ENCODE measurements around the gene YJEFN3. TPM values are rescaled to one million over a fixed set of nuclear protein-coding genes. Genes with fewer than 3 reads are reported as not detected.

The YJEFN3 gene
- total and polyA plus RNA-seq, 4 donors, result 0.75 to 60.1 (median 5.5) TPM

DNA sequence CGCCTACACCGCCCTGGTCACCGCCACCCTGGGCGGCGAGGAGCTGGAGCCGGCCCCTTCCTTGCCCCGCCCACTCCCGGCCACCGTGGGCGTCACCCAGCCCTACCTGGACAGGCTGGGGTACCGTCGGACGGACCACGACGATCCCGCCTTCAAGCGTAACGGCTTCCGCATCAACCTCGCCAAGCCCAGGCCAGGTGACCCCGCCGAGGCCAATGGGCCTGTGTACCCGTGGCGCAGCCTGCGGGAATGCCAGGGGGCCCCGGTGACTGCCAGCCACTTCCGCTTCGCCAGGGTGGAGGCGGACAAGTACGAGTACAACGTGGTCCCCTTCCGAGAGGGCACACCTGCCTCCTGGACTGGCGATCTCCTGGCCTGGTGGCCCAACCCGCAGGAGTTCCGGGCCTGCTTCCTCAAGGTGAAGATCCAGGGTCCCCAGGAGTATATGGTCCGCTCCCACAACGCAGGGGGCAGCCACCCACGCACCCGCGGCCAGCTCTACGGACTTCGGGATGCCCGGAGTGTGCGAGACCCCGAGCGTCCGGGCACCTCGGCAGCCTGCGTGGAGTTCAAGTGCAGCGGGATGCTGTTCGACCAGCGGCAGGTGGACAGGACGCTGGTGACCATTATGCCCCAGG is 16.4 kb downstream of the YJEFN3 start:
- no peak for ATAC-seq (ENCODE audit: low FRiP score)
- H3K27me3 ChIP-seq (ENCODE audit: control insufficient read depth in 1 of 2, insufficient read depth in 2 of 2, low read length in 1 of 2), result no peaks in the 10 kb centered on the region
- intact Hi-C loops (cut with DNase I), result no loop called here

DNA sequence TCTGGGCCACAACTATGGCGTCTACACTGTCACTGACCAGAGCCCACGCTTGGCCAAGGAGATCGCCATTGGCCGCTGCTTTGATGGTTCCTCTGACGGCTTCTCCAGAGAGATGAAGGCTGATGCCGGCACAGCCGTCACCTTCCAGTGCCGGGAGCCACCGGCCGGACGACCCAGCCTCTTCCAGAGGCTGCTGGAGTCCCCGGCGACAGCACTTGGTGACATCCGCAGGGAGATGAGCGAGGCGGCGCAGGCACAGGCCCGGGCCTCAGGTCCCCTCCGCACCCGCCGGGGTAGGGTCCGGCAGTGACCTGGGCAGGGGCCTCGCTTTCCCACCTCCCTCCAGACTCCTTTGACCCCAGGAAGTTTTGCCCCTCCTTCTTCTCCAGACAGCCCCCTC is 17.0 kb downstream of the YJEFN3 start:
- no peaks in the 10 kb centered on the region for H3K9me3 ChIP-seq (ENCODE audit: control insufficient read depth, low read length)
- no peak overlapping the region for H3K4me3 ChIP-seq (ENCODE audit: low read length in 2 of 2)
- no peaks in the 10 kb centered on the region for H3K4me1 ChIP-seq (ENCODE audit: control insufficient read depth in 1 of 2, insufficient read depth in 2 of 2, low read length in 2 of 2)
- no peaks in the 10 kb centered on the region for H3K27me3 ChIP-seq (ENCODE audit: control insufficient read depth in 1 of 2, insufficient read depth in 2 of 2, low read length in 1 of 2)
- intact Hi-C loops (cut with DNase I), result no loop called here
- no peak overlapping the region for H3K27ac ChIP-seq (ENCODE audit: low read depth in 1 of 2, low read length in 2 of 2)
- no peak for ATAC-seq (ENCODE audit: low FRiP score)
- no peak for DNase-seq
- H3K36me3 ChIP-seq (ENCODE audit: control insufficient read depth in 1 of 2, insufficient read depth in 2 of 2, low read length in 1 of 2), result no peaks in the 10 kb centered on the region
- 94 to 96% methylated on average over 23 of the region's 23 CpGs for WGBS, 2 donors

More for the DNA sequence above, 16.4 kb downstream of the YJEFN3 start:
- no peak for DNase-seq
- H3K27ac ChIP-seq (ENCODE audit: low read depth in 1 of 2, low read length in 2 of 2), result no peak overlapping the region
- H3K4me1 ChIP-seq (ENCODE audit: control insufficient read depth in 1 of 2, insufficient read depth in 2 of 2, low read length in 2 of 2), result no peaks in the 10 kb centered on the region
- no peak overlapping the region for H3K4me3 ChIP-seq (ENCODE audit: low read length in 2 of 2)
- H3K36me3 ChIP-seq (ENCODE audit: control insufficient read depth in 1 of 2, insufficient read depth in 2 of 2, low read length in 1 of 2), result no peaks in the 10 kb centered on the region
- no peaks in the 10 kb centered on the region for H3K9me3 ChIP-seq (ENCODE audit: control insufficient read depth, low read length)
- 89% methylated on average over 53 of the region's 53 CpGs for WGBS, 2 donors

DNA sequence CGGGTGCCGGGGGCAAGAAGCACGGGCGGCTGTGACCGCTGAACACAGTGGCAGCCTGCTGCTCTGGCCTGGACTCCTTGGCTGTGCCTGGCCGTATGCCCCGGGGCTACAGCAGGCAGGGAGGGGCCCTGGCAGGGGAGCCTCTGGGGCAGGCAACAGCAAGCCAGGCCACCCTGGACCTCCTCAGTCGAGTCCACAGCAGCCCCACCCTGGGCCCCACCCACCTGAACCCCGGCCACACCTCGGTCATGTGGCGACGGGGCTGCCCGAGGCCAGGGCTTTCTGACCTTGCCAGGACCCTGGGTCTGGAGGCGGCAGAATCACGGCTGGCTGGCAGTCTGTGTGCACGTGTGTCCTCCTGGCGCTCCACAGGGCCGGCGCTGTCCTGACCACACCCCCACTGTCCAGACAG is 18.0 kb downstream of the YJEFN3 start:
- WGBS, 2 donors, result 56 to 57% methylated on average over 15 to 19 of the region's 19 CpGs
- intact Hi-C loops (cut with DNase I), result no loop called here
- no peak overlapping the region for H3K27ac ChIP-seq (ENCODE audit: low read depth in 1 of 2, low read length in 2 of 2)
- ATAC-seq (ENCODE audit: low FRiP score) (no peak), DNase-seq (no peak)
- H3K27me3 ChIP-seq (ENCODE audit: control insufficient read depth in 1 of 2, insufficient read depth in 2 of 2, low read length in 1 of 2), result no peaks in the 10 kb centered on the region
- H3K36me3 ChIP-seq (ENCODE audit: control insufficient read depth in 1 of 2, insufficient read depth in 2 of 2, low read length in 1 of 2), result no peaks in the 10 kb centered on the region
- H3K9me3 ChIP-seq (ENCODE audit: control insufficient read depth, low read length), result no peaks in the 10 kb centered on the region
- H3K4me1 ChIP-seq (ENCODE audit: control insufficient read depth in 1 of 2, insufficient read depth in 2 of 2, low read length in 2 of 2), result no peaks in the 10 kb centered on the region
- H3K4me3 ChIP-seq (ENCODE audit: low read length in 2 of 2), result no peak overlapping the region

DNA sequence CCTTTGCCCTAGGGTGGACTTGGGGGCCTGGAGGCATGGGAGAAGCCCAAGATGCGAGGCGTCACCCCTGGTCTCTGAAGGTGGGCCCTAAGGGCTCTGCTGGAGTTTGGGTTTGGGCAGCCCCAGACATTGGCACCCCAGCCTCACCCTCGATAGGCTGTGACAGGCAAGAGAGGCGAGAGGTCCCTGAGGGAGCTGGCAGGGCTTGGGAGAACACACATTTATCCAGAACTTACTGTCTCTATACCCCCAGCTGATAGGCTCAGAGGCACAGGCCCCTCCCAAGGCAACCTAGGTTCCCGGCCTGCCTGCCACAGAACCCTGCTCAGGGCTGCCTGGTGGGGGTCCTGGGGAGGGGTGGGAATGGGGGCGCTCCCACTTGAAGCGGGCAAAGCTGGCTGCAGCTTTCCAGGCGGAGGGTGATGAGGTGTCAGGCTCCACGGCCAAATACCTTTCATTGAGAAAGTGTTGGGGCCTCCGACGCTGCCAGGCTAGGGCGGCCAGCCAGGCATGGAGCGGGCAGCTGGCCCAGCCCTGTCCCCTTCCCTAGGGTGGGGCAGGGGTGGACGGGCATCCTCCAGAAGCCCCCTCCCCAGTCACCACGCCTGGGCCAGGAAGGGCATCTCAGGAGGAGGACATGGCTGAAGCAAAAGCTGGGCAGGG is 19.1 kb downstream of the YJEFN3 start:
- Histone ChIP-seq H3K4me3 (ENCODE audit: low read length in 2 of 2) (no peak overlapping the region), H3K4me1 (ENCODE audit: control insufficient read depth in 1 of 2, insufficient read depth in 2 of 2, low read length in 2 of 2) (no peaks in the 10 kb centered on the region), H3K36me3 (ENCODE audit: control insufficient read depth in 1 of 2, insufficient read depth in 2 of 2, low read length in 1 of 2) (no peaks in the 10 kb centered on the region), H3K9me3 (ENCODE audit: control insufficient read depth, low read length) (no peaks in the 10 kb centered on the region), H3K27ac (ENCODE audit: low read depth in 1 of 2, low read length in 2 of 2) (no peak overlapping the region), H3K27me3 (ENCODE audit: control insufficient read depth in 1 of 2, insufficient read depth in 2 of 2, low read length in 1 of 2) (no peaks in the 10 kb centered on the region)
- WGBS, 2 donors, result 32% methylated on average over 13 to 15 of the region's 15 CpGs
- ATAC-seq (ENCODE audit: low FRiP score) (no peak), DNase-seq (no peak)
- intact Hi-C loops (cut with DNase I), result no loop called here

DNA sequence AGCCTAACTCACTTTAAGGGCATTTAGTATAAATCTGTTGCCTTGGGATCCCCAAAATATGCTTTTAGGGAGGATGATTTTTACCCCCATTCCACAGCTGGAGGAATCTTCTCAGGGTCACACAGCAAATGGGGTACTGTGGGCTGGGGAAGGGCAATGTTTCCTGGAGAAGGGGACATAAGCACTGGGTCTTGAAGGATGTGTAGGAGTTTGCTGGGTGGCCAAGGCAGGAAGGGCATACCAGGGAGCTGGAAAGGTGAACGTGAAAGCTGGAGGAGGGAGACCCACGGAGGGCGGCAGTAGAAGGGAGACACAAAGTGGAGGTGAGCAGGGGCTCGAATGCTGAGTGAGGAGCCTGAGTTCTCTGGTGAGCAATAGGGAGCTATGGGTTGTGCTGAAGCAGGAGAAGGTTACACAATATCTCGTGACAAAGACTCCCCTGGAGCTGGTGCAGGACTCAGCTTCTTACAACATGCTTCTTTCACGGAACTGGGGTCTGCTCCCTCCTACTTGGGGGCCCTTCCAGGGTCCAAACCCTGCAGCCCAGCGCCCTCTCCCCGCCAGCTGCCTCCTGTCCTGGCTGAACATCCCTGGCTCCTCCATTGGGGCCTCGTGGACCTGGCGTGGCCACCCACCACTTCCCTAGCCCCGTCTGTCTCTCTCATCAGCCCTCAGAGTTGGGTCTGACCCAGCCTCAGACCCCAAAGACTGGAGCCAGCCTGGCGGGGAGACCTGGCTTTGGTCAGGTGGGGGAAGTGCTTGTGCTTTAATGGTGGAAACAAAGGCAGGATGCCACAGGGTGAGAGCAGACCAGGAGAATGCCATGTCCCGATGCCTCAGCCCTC is 20.4 kb downstream of the YJEFN3 start:
- H3K27me3 ChIP-seq (ENCODE audit: control insufficient read depth in 1 of 2, insufficient read depth in 2 of 2, low read length in 1 of 2), result no peaks in the 10 kb centered on the region
- no peak overlapping the region for H3K27ac ChIP-seq (ENCODE audit: low read depth in 1 of 2, low read length in 2 of 2)
- intact Hi-C loops (cut with DNase I), result no loop called here
- 73 to 78% methylated on average over 13 of the region's 13 CpGs for WGBS, 2 donors
- no peaks in the 10 kb centered on the region for H3K36me3 ChIP-seq (ENCODE audit: control insufficient read depth in 1 of 2, insufficient read depth in 2 of 2, low read length in 1 of 2)
- DNase-seq, result no peak
- no peak for ATAC-seq (ENCODE audit: low FRiP score)
- H3K4me3 ChIP-seq (ENCODE audit: low read length in 2 of 2), result no peak overlapping the region
- no peaks in the 10 kb centered on the region for H3K4me1 ChIP-seq (ENCODE audit: control insufficient read depth in 1 of 2, insufficient read depth in 2 of 2, low read length in 2 of 2)
- no peaks in the 10 kb centered on the region for H3K9me3 ChIP-seq (ENCODE audit: control insufficient read depth, low read length)

DNA sequence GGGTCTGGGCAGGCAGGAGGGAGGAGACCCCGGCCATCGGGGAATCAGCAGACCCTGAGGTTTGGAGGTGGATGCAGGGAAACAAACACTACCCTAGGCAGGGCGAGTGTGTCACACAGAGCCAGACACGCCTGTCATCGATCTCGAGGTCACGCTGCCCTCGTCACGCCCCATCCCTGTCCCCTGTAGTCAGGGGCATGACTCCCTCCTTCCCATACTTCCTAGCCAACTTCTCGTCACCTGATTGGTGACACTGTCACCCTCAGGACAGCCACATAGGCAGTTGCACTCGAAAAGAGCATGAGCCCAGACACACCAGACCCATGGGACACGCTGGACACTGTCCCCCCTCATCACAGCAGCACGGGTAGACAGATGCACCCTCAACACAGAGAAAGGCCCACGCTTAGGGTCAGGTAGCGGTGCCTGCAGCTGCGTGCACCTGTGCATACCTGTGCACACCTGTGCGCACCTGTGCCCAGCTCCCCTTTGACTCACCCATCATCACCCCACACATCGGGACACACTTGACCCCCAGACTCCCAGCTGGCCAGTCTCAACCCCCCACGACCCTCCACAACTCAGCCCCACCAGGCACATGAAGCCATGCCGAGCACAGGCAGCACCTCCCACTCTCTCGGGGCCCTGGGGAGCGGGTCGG is 21.2 kb downstream of the YJEFN3 start:
- intact Hi-C loops (cut with DNase I), result no loop called here
- no peak for DNase-seq
- H3K4me3 ChIP-seq (ENCODE audit: low read length in 2 of 2), result no peak overlapping the region
- no peak for ATAC-seq (ENCODE audit: low FRiP score)
- H3K9me3 ChIP-seq (ENCODE audit: control insufficient read depth, low read length), result no peaks in the 10 kb centered on the region
- H3K4me1 ChIP-seq (ENCODE audit: control insufficient read depth in 1 of 2, insufficient read depth in 2 of 2, low read length in 2 of 2), result no peaks in the 10 kb centered on the region
- H3K27me3 ChIP-seq (ENCODE audit: control insufficient read depth in 1 of 2, insufficient read depth in 2 of 2, low read length in 1 of 2), result no peaks in the 10 kb centered on the region
- H3K36me3 ChIP-seq (ENCODE audit: control insufficient read depth in 1 of 2, insufficient read depth in 2 of 2, low read length in 1 of 2), result no peaks in the 10 kb centered on the region
- 61 to 63% methylated on average over 17 to 23 of the region's 23 CpGs for WGBS, 2 donors
- no peak overlapping the region for H3K27ac ChIP-seq (ENCODE audit: low read depth in 1 of 2, low read length in 2 of 2)

DNA sequence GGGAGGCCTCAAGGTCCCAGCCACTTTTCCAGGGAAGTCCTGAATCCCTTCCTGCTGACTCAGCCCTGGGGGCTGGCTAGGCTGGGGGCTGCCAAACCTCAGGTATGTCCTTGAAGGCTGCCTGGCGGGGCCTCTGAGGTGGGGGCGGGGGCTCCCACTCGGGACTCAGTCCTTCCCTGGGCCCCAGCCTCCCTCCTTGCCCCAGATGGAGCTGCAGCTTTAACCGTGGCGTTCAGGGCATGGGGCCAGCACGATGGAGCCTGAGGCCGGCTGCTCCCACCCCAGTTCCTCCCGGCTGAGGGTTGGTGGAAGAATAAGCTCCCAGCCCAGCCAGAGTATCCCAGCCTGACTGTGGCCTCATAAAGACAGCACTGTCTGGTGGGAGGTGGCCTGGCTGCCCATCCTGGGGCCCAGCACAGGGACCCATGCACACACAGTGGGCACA is 21.8 kb downstream of the YJEFN3 start:
- Histone ChIP-seq H3K9me3 (ENCODE audit: control insufficient read depth, low read length) (no peaks in the 10 kb centered on the region), H3K27ac (ENCODE audit: low read depth in 1 of 2, low read length in 2 of 2) (no peak overlapping the region), H3K27me3 (ENCODE audit: control insufficient read depth in 1 of 2, insufficient read depth in 2 of 2, low read length in 1 of 2) (no peaks in the 10 kb centered on the region), H3K4me1 (ENCODE audit: control insufficient read depth in 1 of 2, insufficient read depth in 2 of 2, low read length in 2 of 2) (no peaks in the 10 kb centered on the region), H3K36me3 (ENCODE audit: control insufficient read depth in 1 of 2, insufficient read depth in 2 of 2, low read length in 1 of 2) (no peaks in the 10 kb centered on the region), H3K4me3 (ENCODE audit: low read length in 2 of 2) (no peak overlapping the region)
- WGBS, 2 donors, result 7 to 23% methylated on average over 7 to 8 of the region's 8 CpGs
- no peak for DNase-seq
- intact Hi-C loops (cut with DNase I), result no loop called here
- ATAC-seq (ENCODE audit: low FRiP score), result no peak

DNA sequence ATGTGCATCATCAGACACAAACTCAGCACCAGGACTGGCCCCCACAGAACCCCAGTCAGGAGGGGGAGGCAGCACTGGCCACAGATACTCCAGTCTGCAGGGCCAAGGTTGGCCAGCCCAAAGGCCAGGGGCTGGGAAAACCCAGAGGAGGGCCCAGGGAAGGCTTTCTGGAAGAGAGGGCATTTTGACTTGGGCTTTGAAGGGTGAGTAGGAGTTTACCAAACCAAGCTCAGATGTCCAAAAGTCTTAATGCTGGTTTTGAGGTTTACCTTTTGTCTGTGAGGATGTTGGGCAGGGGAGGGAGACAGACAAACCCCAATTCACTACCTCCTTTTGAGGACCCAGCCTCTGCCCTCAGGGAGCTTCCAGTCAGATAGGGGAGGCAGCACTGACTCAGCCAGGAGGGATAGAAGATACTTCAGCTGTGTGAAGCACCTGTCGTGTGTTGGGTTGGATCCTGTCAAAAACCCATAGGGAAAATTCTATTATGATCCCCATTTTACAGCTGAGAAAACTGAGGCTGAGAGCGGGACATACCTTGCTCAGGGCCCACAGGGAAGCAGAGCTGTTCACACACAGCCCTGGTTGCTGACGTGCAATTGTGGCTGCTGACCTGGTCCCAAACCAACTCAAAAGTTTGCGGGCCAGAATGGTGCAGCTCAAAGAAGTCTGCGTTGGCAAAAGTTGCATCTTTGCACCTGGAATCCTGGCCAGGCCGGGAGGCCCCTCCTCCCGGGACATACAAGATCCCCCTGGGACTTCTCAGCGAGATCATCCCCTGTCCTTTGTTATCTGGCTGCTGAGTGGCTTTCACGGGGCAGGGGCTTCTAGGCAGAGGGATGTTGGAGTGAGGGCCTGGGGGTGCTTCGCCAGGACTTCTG is 22.5 kb downstream of the YJEFN3 start:
- H3K9me3 ChIP-seq (ENCODE audit: control insufficient read depth, low read length), result no peaks in the 10 kb centered on the region
- no peaks in the 10 kb centered on the region for H3K4me1 ChIP-seq (ENCODE audit: control insufficient read depth in 1 of 2, insufficient read depth in 2 of 2, low read length in 2 of 2)
- ATAC-seq (ENCODE audit: low FRiP score), result no peak
- DNase-seq, result no peak
- H3K4me3 ChIP-seq (ENCODE audit: low read length in 2 of 2), result no peak overlapping the region
- intact Hi-C loops (cut with DNase I), result no loop called here
- 81 to 86% methylated on average over 10 of the region's 10 CpGs for WGBS, 2 donors
- no peaks in the 10 kb centered on the region for H3K27me3 ChIP-seq (ENCODE audit: control insufficient read depth in 1 of 2, insufficient read depth in 2 of 2, low read length in 1 of 2)
- no peak overlapping the region for H3K27ac ChIP-seq (ENCODE audit: low read depth in 1 of 2, low read length in 2 of 2)
- H3K36me3 ChIP-seq (ENCODE audit: control insufficient read depth in 1 of 2, insufficient read depth in 2 of 2, low read length in 1 of 2), result no peaks in the 10 kb centered on the region

Measured in aorta (tissue), 5 donors.